OCI-LY3 (cell line): ENCODE measurements around the gene FXYD4.

Source experiments
- EZH2phosphoT487 ChIP-seq: fragments of 200-600 bp; shearing (Covaris generic); IDR thresholded peaks from 2 replicates; pipeline ENCODE4 v1.6.1; 2018; ENCODE audit warnings: antibody characterized with exemption, mixed run types, low read depth
- TF ChIP-seq, protein P1 (sequence below): fragments of 200-600, 300-600 bp; sonication (generic); IDR thresholded peaks from 2 replicates; pipeline ENCODE4 v1.5.1; 2014; ENCODE audit warnings: antibody characterized with exemption, low read length, low read depth

DNA sequence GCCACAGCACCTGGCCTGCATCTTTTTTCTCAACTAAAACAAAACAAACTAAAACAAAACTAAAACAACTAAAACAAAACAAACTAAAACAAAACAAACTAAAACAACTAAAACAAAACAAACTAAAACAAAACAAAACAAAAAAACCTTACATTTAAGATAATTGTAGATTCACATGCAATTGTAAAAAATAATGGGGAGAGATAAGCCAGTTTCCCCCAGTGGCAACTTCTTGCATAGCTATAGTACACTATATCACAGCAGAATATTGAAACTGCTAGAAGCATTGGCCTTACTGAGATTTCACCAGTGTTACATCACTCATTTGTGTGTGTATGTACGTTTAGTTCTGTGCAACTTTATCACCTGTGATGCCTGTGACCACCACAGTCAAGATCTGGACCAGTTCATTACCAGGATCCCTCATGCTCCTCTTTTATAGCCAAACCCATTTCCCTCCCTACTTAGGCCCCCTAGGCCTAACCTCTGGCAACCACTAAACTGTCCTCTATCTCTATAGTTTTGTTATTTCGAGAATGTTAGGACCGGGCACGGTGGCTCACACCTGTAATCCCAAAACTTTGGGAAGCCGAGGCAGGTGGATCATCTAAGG lies 9.3 kb downstream of the FXYD4 start:
- TF ChIP-seq, protein P1, sequence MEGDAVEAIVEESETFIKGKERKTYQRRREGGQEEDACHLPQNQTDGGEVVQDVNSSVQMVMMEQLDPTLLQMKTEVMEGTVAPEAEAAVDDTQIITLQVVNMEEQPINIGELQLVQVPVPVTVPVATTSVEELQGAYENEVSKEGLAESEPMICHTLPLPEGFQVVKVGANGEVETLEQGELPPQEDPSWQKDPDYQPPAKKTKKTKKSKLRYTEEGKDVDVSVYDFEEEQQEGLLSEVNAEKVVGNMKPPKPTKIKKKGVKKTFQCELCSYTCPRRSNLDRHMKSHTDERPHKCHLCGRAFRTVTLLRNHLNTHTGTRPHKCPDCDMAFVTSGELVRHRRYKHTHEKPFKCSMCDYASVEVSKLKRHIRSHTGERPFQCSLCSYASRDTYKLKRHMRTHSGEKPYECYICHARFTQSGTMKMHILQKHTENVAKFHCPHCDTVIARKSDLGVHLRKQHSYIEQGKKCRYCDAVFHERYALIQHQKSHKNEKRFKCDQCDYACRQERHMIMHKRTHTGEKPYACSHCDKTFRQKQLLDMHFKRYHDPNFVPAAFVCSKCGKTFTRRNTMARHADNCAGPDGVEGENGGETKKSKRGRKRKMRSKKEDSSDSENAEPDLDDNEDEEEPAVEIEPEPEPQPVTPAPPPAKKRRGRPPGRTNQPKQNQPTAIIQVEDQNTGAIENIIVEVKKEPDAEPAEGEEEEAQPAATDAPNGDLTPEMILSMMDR: no peak
- TF ChIP-seq EZH2phosphoT487: no peak
